ENCODE data around the gene COQ10A. TPM values are rescaled to one million over a fixed set of nuclear protein-coding genes. Genes with fewer than 3 reads are reported as not detected.

COQ10A gene
- 8.6 and 9.2 TPM in 2 replicates for total RNA-seq

GRCh38 chr12:56266693-56267442 lies at the start of gene COQ10A:
Gene COQ10A, plus strand, starts transcription at chr12:56266942. Its CDS starts 177 bp downstream, at chr12:56267119.

DNA sequence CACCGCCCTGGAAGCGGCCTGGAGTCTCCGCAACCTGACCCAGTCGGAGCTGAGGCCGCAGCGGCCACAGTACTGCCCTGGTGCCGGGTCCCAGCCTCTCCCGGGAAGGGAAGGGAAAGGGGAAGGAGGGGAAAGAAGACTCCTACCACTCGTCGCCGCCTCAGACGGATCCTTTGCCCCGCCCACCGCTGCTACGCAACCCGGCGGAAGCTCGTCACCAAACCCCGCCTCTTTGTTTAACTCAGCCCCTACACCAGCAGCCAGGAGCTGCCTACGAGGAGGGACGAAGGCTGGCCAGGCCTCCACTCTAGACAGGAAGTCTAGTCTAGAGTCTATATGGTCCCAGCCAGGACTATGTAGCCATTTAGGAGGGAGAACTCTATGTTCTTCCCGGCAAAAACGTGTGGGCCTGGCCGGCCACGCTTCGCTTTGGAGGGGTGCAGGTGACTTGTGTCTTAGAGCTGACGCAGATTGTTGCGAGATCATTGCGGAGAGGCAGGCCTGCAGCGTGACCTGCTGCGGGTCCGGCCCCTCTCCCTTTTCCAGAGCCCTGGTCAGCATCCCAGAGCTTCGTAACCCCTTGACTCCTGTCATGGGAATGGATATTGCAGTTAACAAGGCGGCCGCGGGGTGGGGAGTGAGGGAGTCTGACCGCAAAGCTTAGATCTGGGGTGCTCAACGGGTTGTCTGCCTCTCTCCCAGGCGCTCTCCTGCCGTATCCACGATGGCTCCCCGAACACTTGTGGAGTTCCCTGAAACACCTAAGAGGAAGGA lies 44.8 kb upstream of the COQ10A start, which contains the start of gene RNF41:
Gene RNF41 (minus strand): TSS at position 166 of the 774 bp plus-strand sequence. CDS start 7,875 bp downstream, outside the sequence.

GRCh38 chr12:56224102-56224701 lies 42.5 kb upstream of the COQ10A start, which contains the start of gene NABP2:
Gene NABP2, plus strand, starts transcription at chr12:56224342. Its CDS starts 515 bp downstream, at chr12:56224857.

GRCh38 chr12:56229916-56230431 lies 36.8 kb upstream of the COQ10A start, which contains the start of gene SLC39A5:
Gene SLC39A5, plus strand, starts transcription at chr12:56230051. Its CDS starts 1,224 bp downstream, at chr12:56231275.

GRCh38 chr12:56258068-56258819 lies 8.5 kb upstream of the COQ10A start, which contains the start of gene ANKRD52:
Gene ANKRD52, minus strand, starts transcription at chr12:56258384. Its CDS starts 115 bp downstream, at chr12:56258269.

GRCh38 chr12:56299853-56300643 lies 33.3 kb downstream of the COQ10A start, which contains the start of gene CS:
Gene CS, minus strand, starts transcription at chr12:56300330. Its CDS starts 129 bp downstream, at chr12:56300201.

DNA sequence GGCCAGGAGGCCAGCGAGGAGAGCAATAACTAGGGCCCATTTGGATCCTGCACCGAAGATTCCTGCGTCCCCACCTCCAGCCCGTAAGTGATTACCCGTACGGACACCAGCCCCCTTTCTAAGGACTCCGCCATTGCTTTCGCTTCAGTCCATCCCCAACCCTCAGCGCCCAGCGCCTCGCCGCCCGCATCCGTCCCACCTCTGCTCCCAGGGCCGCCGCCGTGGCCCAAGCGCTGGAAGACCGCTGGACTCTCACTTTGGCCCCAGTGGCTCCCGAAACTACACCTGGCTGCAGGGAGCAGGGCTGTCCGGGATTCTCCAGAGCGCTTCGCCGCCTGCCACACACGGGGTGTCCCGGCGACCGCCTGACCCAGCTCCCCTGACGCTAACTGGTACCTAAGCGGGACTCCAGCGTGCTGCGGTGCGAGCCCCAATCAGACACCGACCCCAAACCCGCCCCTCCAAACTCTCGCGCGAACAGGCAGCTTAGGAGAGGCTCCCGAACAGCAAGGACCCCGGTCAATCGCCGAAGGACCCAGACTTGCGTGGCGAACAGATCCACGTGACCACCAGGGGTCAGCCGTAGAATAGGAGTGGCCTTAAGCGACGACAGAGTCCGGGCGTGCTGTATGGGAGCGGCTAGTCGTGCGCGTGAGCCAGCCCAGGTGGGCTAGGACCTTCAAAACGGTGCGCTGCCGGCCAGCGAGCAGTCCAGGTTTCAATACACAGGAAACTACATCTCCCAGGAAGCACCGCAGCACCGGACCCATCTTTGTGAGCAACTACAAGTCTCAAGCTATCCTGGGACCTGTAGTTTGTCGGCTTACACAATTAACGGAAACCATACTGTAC lies 49.1 kb downstream of the COQ10A start, which contains the start of gene CNPY2:
Gene CNPY2 (minus strand): TSS at position 367 of the 852 bp plus-strand sequence. CDS start 771 bp downstream, outside the sequence.

Other genes with a start within 250 kb of the COQ10A start
- gene IKZF4, start 245.9 kb upstream of the COQ10A start, total RNA-seq = 1.3 and 1.9 TPM in 2 replicates
- gene RPS26, start 225.0 kb upstream of the COQ10A start, total RNA-seq = 1,015 and 1,043 TPM in 2 replicates
- 0.43 TPM in 1 of 2 replicates, not detected in the other for gene ERBB3, start 186.8 kb upstream of the COQ10A start, total RNA-seq
- gene PA2G4, start 162.4 kb upstream of the COQ10A start, total RNA-seq = 284 and 285 TPM in 2 replicates
- 2,466 and 4,153 TPM in 2 replicates for gene RPL41, start 150.3 kb upstream of the COQ10A start, total RNA-seq
- 6.2 and 6.5 TPM in 2 replicates for gene ZC3H10, start 148.7 kb upstream of the COQ10A start, total RNA-seq
- 259 and 330 TPM in 2 replicates for gene ESYT1, start 138.7 kb upstream of the COQ10A start, total RNA-seq
- 51.1 and 67.2 TPM in 2 replicates for gene MYL6B, start 114.4 kb upstream of the COQ10A start, total RNA-seq
- 1,508 and 2,188 TPM in 2 replicates for gene MYL6, start 108.6 kb upstream of the COQ10A start, total RNA-seq
- 72.1 and 75.0 TPM in 2 replicates for gene SMARCC2, start 77.5 kb upstream of the COQ10A start, total RNA-seq
- 95.6 and 123 TPM in 2 replicates for gene RNF41, start 45.0 kb upstream of the COQ10A start, total RNA-seq
- gene NABP2, start 42.6 kb upstream of the COQ10A start, total RNA-seq = 30.7 and 34.0 TPM in 2 replicates
- gene SLC39A5, start 36.9 kb upstream of the COQ10A start, total RNA-seq = not detected in 2 replicates
- 19.9 and 25.0 TPM in 2 replicates for gene ANKRD52, start 8.6 kb upstream of the COQ10A start, total RNA-seq
- 238 and 262 TPM in 2 replicates for gene CS, start 33.4 kb downstream of the COQ10A start, total RNA-seq
- gene CNPY2, start 49.0 kb downstream of the COQ10A start, total RNA-seq = 86.9 and 93.8 TPM in 2 replicates
- 13.3 and 18.8 TPM in 2 replicates for gene PAN2, start 67.1 kb downstream of the COQ10A start, total RNA-seq
- not detected in 2 replicates for gene IL23A, start 71.9 kb downstream of the COQ10A start, total RNA-seq
- gene STAT2, start 93.2 kb downstream of the COQ10A start, total RNA-seq = 67.8 and 71.0 TPM in 2 replicates
- not detected in 2 replicates for gene APOF, start 95.9 kb downstream of the COQ10A start, total RNA-seq
- 14.6 and 17.9 TPM in 2 replicates for gene TIMELESS, start 182.5 kb downstream of the COQ10A start, total RNA-seq
- not detected in 2 replicates for gene MIP, start 187.7 kb downstream of the COQ10A start, total RNA-seq
- 2.6 and 2.7 TPM in 2 replicates for gene SPRYD4, start 201.6 kb downstream of the COQ10A start, total RNA-seq
- 0.13 and 0.22 TPM in 2 replicates for gene GLS2, start 221.2 kb downstream of the COQ10A start, total RNA-seq